ENCODE measurements around the gene PAN2.
"Not testable (repeated sequence)": the region's sequence is repeated elsewhere in the genome, so short reads cannot be mapped to it uniquely, and the experiment has no call there.

The PAN2 gene

DNA sequence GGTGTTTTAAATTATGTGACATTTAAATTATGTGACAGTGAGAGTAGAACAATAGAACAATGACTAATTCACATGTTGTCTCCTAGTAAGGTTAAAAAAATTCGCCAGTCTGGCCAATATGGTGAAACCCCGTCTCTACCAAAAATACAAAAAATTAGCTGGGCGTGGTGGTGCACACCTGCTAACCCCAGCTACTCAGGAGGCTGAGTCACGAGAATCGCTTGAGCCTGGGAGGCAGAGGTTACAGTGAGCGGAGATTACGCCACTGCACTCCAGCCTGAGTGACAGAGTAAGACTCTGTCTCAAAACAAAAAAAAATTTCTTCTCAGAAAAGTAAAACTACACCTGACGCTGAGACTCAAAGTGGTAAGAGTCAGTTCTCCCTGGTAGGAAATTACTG lies 36.4 kb downstream of the PAN2 start:
- H3K4me1 ChIP-seq, result peaks cover 56% of the 10 kb centered on the region
- peaks cover 74% of the 10 kb centered on the region for H4K20me1 ChIP-seq
- no peaks in the 10 kb centered on the region for H3K27me3 ChIP-seq
- H3K9ac ChIP-seq, result no peak overlapping the region
- no peaks in the 10 kb centered on the region for H3K9me3 ChIP-seq
- H3K27ac ChIP-seq, result no peak overlapping the region; the same call in 1 of the 2 replicates
- peak overlapping the region; percentile 94 for H3K4me2 ChIP-seq
- H3K4me3 ChIP-seq, result 0 out of 2 replicates have a peak overlapping the region, but pooled peaks have one; percentile 86
- no peak for TF ChIP-seq Cebpa-rat (IDR thresholded peaks at IDR 0.05)
- peaks cover 48% of the 10 kb centered on the region for H3K36me3 ChIP-seq

- Histone ChIP-seq H3K27ac (peak overlapping the region; percentile 41), H3K4me3 (no peak overlapping the region; the same call in 1 of the 2 replicates), H4K20me1 (peaks cover 85% of the 10 kb centered on the region), H3K9me3 (no peaks in the 10 kb centered on the region), H3K9ac (peak overlapping the region; percentile 42; the same call in 1 of the 2 replicates), H3K4me1 (peaks cover 51% of the 10 kb centered on the region), H3K4me2 (peak overlapping the region; percentile 94), H3K36me3 (peaks cover 59% of the 10 kb centered on the region), H3K27me3 (no peaks in the 10 kb centered on the region)
- no peak for TF ChIP-seq Cebpa-rat (IDR thresholded peaks at IDR 0.05)
These were observed 37.5 kb downstream of the PAN2 start for GRCh38 chr12:56296295-56296694.

DNA sequence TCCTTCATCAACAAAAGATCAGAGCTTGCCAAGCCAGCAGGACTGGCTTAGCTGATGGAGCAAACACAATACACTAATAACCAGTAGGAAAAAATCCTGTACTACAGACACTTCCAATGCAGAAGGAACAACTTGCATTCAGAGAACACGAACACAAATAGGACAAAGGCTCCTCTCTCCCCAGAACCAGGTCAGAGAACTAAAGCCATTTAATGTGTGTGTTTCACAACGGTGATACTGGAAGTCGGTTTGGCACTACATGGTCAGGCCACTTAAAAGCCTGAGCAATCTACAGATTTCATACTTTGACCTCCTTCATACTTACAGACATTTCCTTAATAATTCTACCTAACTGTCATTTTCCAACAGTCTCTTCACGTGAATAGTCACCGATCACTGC lies 40.0 kb downstream of the PAN2 start:
- Histone ChIP-seq H3K4me1 (peaks cover 37% of the 10 kb centered on the region), H3K4me2 (no peak overlapping the region), H3K4me3 (no peak overlapping the region), H3K9ac (no peak overlapping the region), H4K20me1 (peaks cover 100% of the 10 kb centered on the region), H3K36me3 (peaks cover 83% of the 10 kb centered on the region), H3K27ac (no peak overlapping the region), H3K9me3 (no peaks in the 10 kb centered on the region), H3K27me3 (no peaks in the 10 kb centered on the region)
- TF ChIP-seq Cebpa-rat (IDR thresholded peaks at IDR 0.05), result no peak

GRCh38 chr12:56288705-56289387 lies 45.0 kb downstream of the PAN2 start:
- Histone ChIP-seq H4K20me1 (peaks cover 90% of the 10 kb centered on the region), H3K27ac (no peak overlapping the region), H3K9ac (no peak overlapping the region)

GRCh38 chr12:56286044-56286830 lies 47.6 kb downstream of the PAN2 start:
- Histone ChIP-seq H3K9me3 (no peaks in the 10 kb centered on the region), H3K4me3 (no peak overlapping the region), H4K20me1 (peaks cover 64% of the 10 kb centered on the region), H3K9ac (no peak overlapping the region), H3K4me1 (no peaks in the 10 kb centered on the region), H3K4me2 (no peak overlapping the region), H3K36me3 (peaks cover 100% of the 10 kb centered on the region), H3K27me3 (no peaks in the 10 kb centered on the region), H3K27ac (no peak overlapping the region)
- TF ChIP-seq Cebpa-rat (IDR thresholded peaks at IDR 0.05), result no peak

More at GRCh38 chr12:56288705-56289387, 45.0 kb downstream of the PAN2 start:
- H3K27me3 ChIP-seq, result no peaks in the 10 kb centered on the region
- H3K36me3 ChIP-seq, result peaks cover 99% of the 10 kb centered on the region
- TF ChIP-seq Cebpa-rat (IDR thresholded peaks at IDR 0.05), result no peak
- H3K4me1 ChIP-seq, result peaks cover 4% of the 10 kb centered on the region; the same call in 1 of the 2 replicates
- no peaks in the 10 kb centered on the region for H3K9me3 ChIP-seq
- H3K4me3 ChIP-seq, result no peak overlapping the region
- H3K4me2 ChIP-seq, result no peak overlapping the region

DNA sequence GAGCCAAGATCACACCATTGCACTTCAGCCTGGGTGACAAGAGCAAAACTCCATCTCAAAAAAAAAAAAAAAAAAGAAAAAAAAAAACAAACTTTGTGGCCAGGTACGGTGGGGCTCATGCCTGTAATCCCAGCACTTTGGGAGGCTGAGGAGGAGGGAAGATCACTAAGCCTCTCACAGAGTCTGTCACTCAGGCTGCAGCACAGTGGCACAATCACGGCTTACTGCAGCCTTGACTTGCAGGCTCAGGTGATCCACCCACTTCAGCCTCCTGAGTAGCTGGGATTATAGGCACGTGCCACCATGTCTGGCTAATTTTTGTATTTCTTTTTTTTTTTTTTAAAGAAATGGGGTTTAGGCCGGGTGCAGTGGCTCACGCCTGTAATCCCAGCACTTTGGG lies 49.5 kb downstream of the PAN2 start:
- H3K36me3 ChIP-seq, result peaks cover 100% of the 10 kb centered on the region
- H3K27ac ChIP-seq, H3K9ac ChIP-seq: not testable (repeated sequence)

DNA sequence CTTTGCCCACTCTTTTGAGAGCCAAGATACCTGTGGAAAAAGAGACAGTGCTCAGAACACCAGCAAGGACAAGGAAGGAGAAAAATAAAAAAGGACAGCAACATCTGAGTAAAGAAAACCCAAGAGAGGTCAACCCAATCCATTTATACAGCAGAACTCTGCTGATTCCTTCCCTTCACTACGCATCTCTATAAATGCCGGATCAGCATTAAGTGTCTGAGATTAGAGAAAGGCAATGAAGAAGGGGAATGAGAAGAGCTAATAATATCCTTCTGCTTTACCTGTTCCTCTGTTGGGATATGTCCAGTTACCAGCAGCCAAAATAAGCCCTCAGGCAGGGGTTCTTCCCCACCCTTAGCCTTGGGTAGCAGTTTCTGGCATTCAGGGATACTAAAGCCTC lies 51.2 kb downstream of the PAN2 start:
- Histone ChIP-seq H3K4me2 (no peak overlapping the region), H3K9me3 (no peaks in the 10 kb centered on the region), H3K9ac (no peak overlapping the region), H3K36me3 (peaks cover 100% of the 10 kb centered on the region), H3K4me1 (no peaks in the 10 kb centered on the region), H3K4me3 (no peak overlapping the region), H4K20me1 (peaks cover 27% of the 10 kb centered on the region), H3K27ac (no peak overlapping the region), H3K27me3 (no peaks in the 10 kb centered on the region)
- TF ChIP-seq Cebpa-rat (IDR thresholded peaks at IDR 0.05), result no peak

More for the DNA sequence above, 49.5 kb downstream of the PAN2 start:
- H3K4me3 ChIP-seq, H3K4me1 ChIP-seq, H3K9me3 ChIP-seq, H3K4me2 ChIP-seq, H3K27me3 ChIP-seq: not testable (repeated sequence)
- peaks cover 44% of the 10 kb centered on the region for H4K20me1 ChIP-seq

- Histone ChIP-seq H3K9ac (no peak overlapping the region), H4K20me1 (peaks cover 22% of the 10 kb centered on the region), H3K4me3 (no peak overlapping the region), H3K27ac (no peak overlapping the region), H3K36me3 (peaks cover 98% of the 10 kb centered on the region), H3K27me3 (no peaks in the 10 kb centered on the region), H3K4me1 (no peaks in the 10 kb centered on the region), H3K4me2 (no peak overlapping the region), H3K9me3 (no peaks in the 10 kb centered on the region)
- no peak for TF ChIP-seq Cebpa-rat (IDR thresholded peaks at IDR 0.05)
These were observed 51.8 kb downstream of the PAN2 start for GRCh38 chr12:56282030-56282429.

DNA sequence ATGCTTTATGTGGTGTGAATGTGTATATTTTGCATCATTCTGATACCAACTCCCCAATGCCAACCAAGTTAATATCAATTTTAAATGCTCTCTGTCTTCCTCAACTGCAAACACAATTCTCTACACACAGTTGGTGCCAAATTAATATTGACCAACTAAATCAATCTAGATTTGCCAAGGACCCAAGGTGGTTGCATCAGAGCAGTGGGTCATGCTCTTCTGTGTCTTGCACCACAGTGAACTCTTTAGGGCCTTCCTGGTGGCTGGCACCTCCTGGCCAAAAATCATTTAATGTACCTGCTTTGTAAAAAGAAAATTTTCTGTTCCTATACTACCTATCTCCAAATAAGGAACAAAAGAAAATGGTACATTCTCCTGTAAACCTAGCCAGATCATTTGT lies 53.0 kb downstream of the PAN2 start:
- no peaks in the 10 kb centered on the region for H3K4me1 ChIP-seq
- peaks cover 98% of the 10 kb centered on the region for H3K36me3 ChIP-seq
- H3K4me3 ChIP-seq, result no peak overlapping the region
- H3K27ac ChIP-seq, result no peak overlapping the region
- no peak overlapping the region for H3K9ac ChIP-seq
- no peak overlapping the region for H3K4me2 ChIP-seq
- no peaks in the 10 kb centered on the region for H3K27me3 ChIP-seq
- H3K9me3 ChIP-seq, result no peaks in the 10 kb centered on the region
- H4K20me1 ChIP-seq, result peaks cover 10% of the 10 kb centered on the region; the same call in 1 of the 2 replicates
- TF ChIP-seq Cebpa-rat (IDR thresholded peaks at IDR 0.05), result no peak

GRCh38 chr12:56278905-56279304 lies 54.9 kb downstream of the PAN2 start:
- no peak overlapping the region for H3K27ac ChIP-seq
- no peaks in the 10 kb centered on the region for H3K4me1 ChIP-seq
- H3K4me3 ChIP-seq, result no peak overlapping the region
- no peak overlapping the region for H3K9ac ChIP-seq
- no peaks in the 10 kb centered on the region for H3K27me3 ChIP-seq
- H4K20me1 ChIP-seq, result no peaks in the 10 kb centered on the region
- peaks cover 98% of the 10 kb centered on the region for H3K36me3 ChIP-seq
- no peak overlapping the region for H3K4me2 ChIP-seq
- no peaks in the 10 kb centered on the region for H3K9me3 ChIP-seq
- no peak for TF ChIP-seq Cebpa-rat (IDR thresholded peaks at IDR 0.05)
